ENCODE data around the gene RAB32.
"Not testable (repeated sequence)": the region's sequence is repeated elsewhere in the genome, so short reads cannot be mapped to it uniquely, and the experiment has no call there.

Gene RAB32

GRCh38 chr6:146543211-146543939, at the start of gene RAB32:
TSS of gene RAB32 (plus strand) at chr6:146543833. CDS start at chr6:146543872, 39 bp downstream.
- no peak for DNase-seq

- no peak for DNase-seq
These were observed 45.3 kb upstream of the RAB32 start for GRCh38 chr6:146498309-146498708.

GRCh38 chr6:146503096-146503495, 40.5 kb upstream of the RAB32 start:
- DNase-seq: no peak

- no peak for DNase-seq
These were observed 28.4 kb upstream of the RAB32 start for GRCh38 chr6:146515212-146515611.

GRCh38 chr6:146526192-146526591, 17.4 kb upstream of the RAB32 start:
- no peak for DNase-seq

GRCh38 chr6:146532702-146533101, 10.9 kb upstream of the RAB32 start:
- no peak for DNase-seq

- no peak for DNase-seq
These were observed 787 bp upstream of the RAB32 start for GRCh38 chr6:146542881-146543210.

GRCh38 chr6:146543940-146544615, 445 bp downstream of the RAB32 start:
- DNase-seq: no peak

GRCh38 chr6:146544616-146545182, 1.1 kb downstream of the RAB32 start:
- no peak for DNase-seq

- DNase-seq: no peak
These were observed 1.9 kb downstream of the RAB32 start for GRCh38 chr6:146545581-146545980.

GRCh38 chr6:146546443-146547043, 2.9 kb downstream of the RAB32 start:
- no peak for DNase-seq

GRCh38 chr6:146547889-146548288, 4.3 kb downstream of the RAB32 start:
- no peak for DNase-seq

GRCh38 chr6:146548898-146549374, 5.3 kb downstream of the RAB32 start:
- DNase-seq: no peak

- no peak for DNase-seq
These were observed 7.3 kb downstream of the RAB32 start for GRCh38 chr6:146550911-146551310.

- no peak for DNase-seq
These were observed 7.9 kb downstream of the RAB32 start for GRCh38 chr6:146551545-146551944.

GRCh38 chr6:146553377-146554135, 9.9 kb downstream of the RAB32 start:
- no peak for DNase-seq

- DNase-seq: no peak
These were observed 17.0 kb downstream of the RAB32 start for GRCh38 chr6:146560607-146561006.

- not testable (repeated sequence) for DNase-seq
These were observed 23.0 kb downstream of the RAB32 start for GRCh38 chr6:146566661-146567060.

- not testable (repeated sequence) for DNase-seq
These were observed 25.0 kb downstream of the RAB32 start for GRCh38 chr6:146568619-146569018.

GRCh38 chr6:146574211-146574610, 30.6 kb downstream of the RAB32 start:
- DNase-seq: no peak

- DNase-seq: no peak
These were observed 34.4 kb downstream of the RAB32 start for GRCh38 chr6:146578054-146578453.

- no peak for DNase-seq
These were observed 38.3 kb downstream of the RAB32 start for GRCh38 chr6:146581968-146582367.

- no peak for DNase-seq
These were observed 39.2 kb downstream of the RAB32 start for GRCh38 chr6:146582857-146583256.
